Chondrocyte (in vitro differentiated cells): ENCODE measurements around the gene PHLDB2. TPM values are rescaled to one million over a fixed set of nuclear protein-coding genes. Genes with fewer than 3 reads are reported as not detected.
A peak's percentile ranks its signal among the peaks of the same experiment; 100 is the strongest.

Experiments
- DNase-seq: peaks from one replicate; pipeline ENCODE4 v3.0.0; 2021; ENCODE audit warnings: mixed read lengths, low spot score
- H3K27ac Mint-ChIP-seq: one replicate; pipeline ENCODE4 v1.8.0; 2021; ENCODE audit warnings: mild to moderate bottlenecking, moderate library complexity, mixed read lengths; ENCODE audit not compliant: unreplicated experiment
- H3K27me3 Mint-ChIP-seq: 2 replicates; pipeline ENCODE4 v1.8.0; 2021; ENCODE audit warnings: low read depth, mixed read lengths
- H3K36me3 Mint-ChIP-seq: 2 replicates; pipeline ENCODE4 v1.8.0; 2021; ENCODE audit warnings: low read depth, mixed read lengths
- H3K4me1 Mint-ChIP-seq: 2 replicates; pipeline ENCODE4 v1.8.0; 2021; ENCODE audit warnings: low read depth, mild to moderate bottlenecking, mixed read lengths
- H3K4me3 Mint-ChIP-seq: one replicate; pipeline ENCODE4 v1.8.0; 2021; ENCODE audit warnings: mild to moderate bottlenecking, moderate library complexity, mixed read lengths; ENCODE audit not compliant: unreplicated experiment
- H3K9me3 Mint-ChIP-seq: 2 replicates; pipeline ENCODE4 v1.8.0; 2021; ENCODE audit warnings: low read depth, mixed read lengths
- total RNA-seq: library from RNA; stranded (reverse); gene quantifications from 3 replicates; pipeline ENCODE4 v1.2.1, GENCODE V29; 2021
- TF ChIP-seq, protein P1 (sequence below): fragments of 200-600 bp; sonication (generic); IDR thresholded peaks from 2 replicates; pipeline ENCODE4 v1.5.0; 2021; ENCODE audit warnings: antibody characterized with exemption, mild to moderate bottlenecking, moderate library complexity

The PHLDB2 gene
- total RNA-seq, 1 donor from 2014 or later = 138 TPM

DNA sequence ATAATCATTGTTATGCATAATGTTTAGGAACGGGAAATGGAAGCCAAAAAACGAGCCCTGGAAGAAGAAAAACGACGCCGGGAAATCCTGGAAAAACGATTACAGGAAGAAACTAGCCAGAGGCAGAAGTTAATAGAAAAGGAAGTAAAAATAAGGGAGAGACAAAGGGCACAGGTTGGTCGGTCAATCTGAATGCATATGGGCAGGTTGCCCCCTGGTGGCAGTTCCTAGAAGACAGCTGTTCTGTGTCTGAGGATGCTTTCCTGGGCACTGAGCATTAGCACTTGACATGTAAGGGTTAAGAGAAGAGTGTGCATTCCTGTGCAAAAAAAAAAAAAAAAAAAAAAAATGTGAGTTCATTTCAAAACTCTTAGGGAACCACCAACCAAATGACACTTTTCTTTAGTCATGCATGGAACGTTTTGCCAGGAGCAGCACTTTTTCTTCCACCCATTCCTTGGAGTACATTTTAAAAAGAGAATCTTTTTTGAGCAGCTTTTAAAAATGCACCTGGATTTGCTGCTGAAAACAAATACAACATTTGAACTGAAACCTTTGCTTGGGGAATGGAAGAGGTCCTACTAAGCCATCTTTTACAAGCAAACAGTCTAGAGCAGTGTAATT lies 108.7 kb downstream of the PHLDB2 start:
- TF ChIP-seq, protein P1, sequence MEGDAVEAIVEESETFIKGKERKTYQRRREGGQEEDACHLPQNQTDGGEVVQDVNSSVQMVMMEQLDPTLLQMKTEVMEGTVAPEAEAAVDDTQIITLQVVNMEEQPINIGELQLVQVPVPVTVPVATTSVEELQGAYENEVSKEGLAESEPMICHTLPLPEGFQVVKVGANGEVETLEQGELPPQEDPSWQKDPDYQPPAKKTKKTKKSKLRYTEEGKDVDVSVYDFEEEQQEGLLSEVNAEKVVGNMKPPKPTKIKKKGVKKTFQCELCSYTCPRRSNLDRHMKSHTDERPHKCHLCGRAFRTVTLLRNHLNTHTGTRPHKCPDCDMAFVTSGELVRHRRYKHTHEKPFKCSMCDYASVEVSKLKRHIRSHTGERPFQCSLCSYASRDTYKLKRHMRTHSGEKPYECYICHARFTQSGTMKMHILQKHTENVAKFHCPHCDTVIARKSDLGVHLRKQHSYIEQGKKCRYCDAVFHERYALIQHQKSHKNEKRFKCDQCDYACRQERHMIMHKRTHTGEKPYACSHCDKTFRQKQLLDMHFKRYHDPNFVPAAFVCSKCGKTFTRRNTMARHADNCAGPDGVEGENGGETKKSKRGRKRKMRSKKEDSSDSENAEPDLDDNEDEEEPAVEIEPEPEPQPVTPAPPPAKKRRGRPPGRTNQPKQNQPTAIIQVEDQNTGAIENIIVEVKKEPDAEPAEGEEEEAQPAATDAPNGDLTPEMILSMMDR = peak; percentile 97
- Mint-ChIP-seq H3K4me3 (no peak overlapping the region), H3K4me1 (peaks cover 23% of the 10 kb centered on the region), H3K27me3 (no peaks in the 10 kb centered on the region), H3K27ac (peak overlapping the region; percentile 78), H3K36me3 (peaks cover 28% of the 10 kb centered on the region), H3K9me3 (no peaks in the 10 kb centered on the region)
- DNase-seq = no peak

GRCh38 chr3:111968319-111969054 lies 109.4 kb downstream of the PHLDB2 start:
- H3K4me3 Mint-ChIP-seq = no peak overlapping the region
- DNase-seq = no peak
- peaks cover 29% of the 10 kb centered on the region for H3K36me3 Mint-ChIP-seq
- TF ChIP-seq, protein P1 = no peak
- H3K4me1 Mint-ChIP-seq = peaks cover 17% of the 10 kb centered on the region
- peak overlapping the region; percentile 78 for H3K27ac Mint-ChIP-seq
- H3K9me3 Mint-ChIP-seq = no peaks in the 10 kb centered on the region
- no peaks in the 10 kb centered on the region for H3K27me3 Mint-ChIP-seq

DNA sequence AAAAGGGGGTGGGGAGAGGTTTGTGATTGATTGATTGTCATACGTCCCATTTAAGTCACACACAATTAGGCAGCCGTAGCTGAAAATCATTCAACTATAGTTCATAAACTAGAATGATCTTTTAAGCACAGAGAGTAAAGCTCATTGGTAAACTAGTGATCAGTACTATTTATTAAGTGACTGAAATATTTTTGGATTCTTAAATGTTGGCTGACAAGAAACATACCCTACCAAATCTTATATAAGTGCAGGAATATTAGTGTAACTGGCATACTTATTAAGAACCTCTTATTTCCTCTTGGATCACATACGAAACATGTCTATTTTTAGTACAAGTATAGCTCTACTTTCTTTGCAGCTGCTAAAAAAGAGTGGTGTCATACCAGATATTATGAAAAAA lies 111.3 kb downstream of the PHLDB2 start:
- peaks cover 33% of the 10 kb centered on the region for H3K36me3 Mint-ChIP-seq
- H3K4me1 Mint-ChIP-seq = peaks cover 12% of the 10 kb centered on the region
- H3K9me3 Mint-ChIP-seq = no peaks in the 10 kb centered on the region
- H3K27me3 Mint-ChIP-seq = no peaks in the 10 kb centered on the region
- TF ChIP-seq, protein P1 = no peak
- no peak overlapping the region for H3K27ac Mint-ChIP-seq
- no peak overlapping the region for H3K4me3 Mint-ChIP-seq
- DNase-seq = no peak

DNA sequence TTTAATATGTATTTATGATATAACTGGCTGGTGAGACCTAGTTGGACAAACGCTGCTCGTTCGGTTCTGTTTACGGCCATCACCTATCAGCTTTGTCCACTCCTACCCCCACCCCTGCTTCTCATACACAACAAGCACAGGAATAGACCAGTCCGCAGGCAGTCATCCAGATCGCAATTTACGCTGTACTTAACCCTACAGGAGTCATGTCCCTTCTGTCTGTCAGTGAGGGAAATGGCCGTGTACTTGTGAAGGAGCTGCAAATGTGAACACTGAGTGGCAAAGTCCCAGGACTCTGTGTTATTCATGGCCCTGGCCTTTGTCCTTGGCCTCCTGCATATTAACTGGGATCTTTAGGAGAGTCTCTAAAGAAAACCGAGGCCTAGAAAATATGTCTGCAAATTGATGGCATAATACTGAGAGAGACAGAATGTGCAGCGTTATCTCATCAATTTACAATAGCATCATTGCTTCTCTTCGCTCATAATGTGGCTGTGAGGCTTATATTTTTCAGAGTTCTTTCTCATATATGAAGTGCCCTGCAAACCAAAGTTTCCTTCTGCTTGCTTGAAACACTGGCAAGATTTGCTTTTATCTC lies 112.6 kb downstream of the PHLDB2 start:
- no peaks in the 10 kb centered on the region for H3K9me3 Mint-ChIP-seq
- H3K36me3 Mint-ChIP-seq = peaks cover 31% of the 10 kb centered on the region
- TF ChIP-seq, protein P1 = no peak
- H3K27ac Mint-ChIP-seq = no peak overlapping the region
- no peak for DNase-seq
- no peaks in the 10 kb centered on the region for H3K27me3 Mint-ChIP-seq
- peaks cover 12% of the 10 kb centered on the region for H3K4me1 Mint-ChIP-seq
- H3K4me3 Mint-ChIP-seq = no peak overlapping the region

- no peaks in the 10 kb centered on the region for H3K9me3 Mint-ChIP-seq
- H3K27me3 Mint-ChIP-seq = no peaks in the 10 kb centered on the region
- peaks cover 4% of the 10 kb centered on the region for H3K4me1 Mint-ChIP-seq
- peaks cover 28% of the 10 kb centered on the region for H3K36me3 Mint-ChIP-seq
- no peak overlapping the region for H3K4me3 Mint-ChIP-seq
- no peak overlapping the region for H3K27ac Mint-ChIP-seq
- no peak for DNase-seq
- TF ChIP-seq, protein P1 = no peak
These were observed 113.8 kb downstream of the PHLDB2 start for GRCh38 chr3:111972891-111973290.
